GM21619 (cell line): ENCODE data around the gene AOAH.

ENCODE experiments used
- ATAC-seq: cut with Tn5 transposase; IDR thresholded peaks from one replicate; pipeline ENCODE4 v1.9.1; 2021; ENCODE audit not compliant: unreplicated experiment

Gene AOAH

GRCh38 chr7:36638140-36638539 lies 86.2 kb downstream of the AOAH start:
- no peak for ATAC-seq

GRCh38 chr7:36637417-36637816 lies 86.9 kb downstream of the AOAH start:
- no peak for ATAC-seq

GRCh38 chr7:36636126-36636525 lies 88.2 kb downstream of the AOAH start:
- no peak for ATAC-seq

- ATAC-seq = no peak
These were observed 89.2 kb downstream of the AOAH start for GRCh38 chr7:36635091-36635490.

GRCh38 chr7:36633377-36633776 lies 90.9 kb downstream of the AOAH start:
- no peak for ATAC-seq

GRCh38 chr7:36630112-36630650 lies 94.1 kb downstream of the AOAH start:
- no peak for ATAC-seq

- ATAC-seq = no peak
These were observed 94.9 kb downstream of the AOAH start for GRCh38 chr7:36629351-36629750.

- no peak for ATAC-seq
These were observed 96.5 kb downstream of the AOAH start for GRCh38 chr7:36627836-36628235.

GRCh38 chr7:36626111-36626510 lies 98.2 kb downstream of the AOAH start:
- no peak for ATAC-seq

- ATAC-seq = no peak
These were observed 99.0 kb downstream of the AOAH start for GRCh38 chr7:36625247-36625646.

- no peak for ATAC-seq
These were observed 101.0 kb downstream of the AOAH start for GRCh38 chr7:36623247-36623646.

GRCh38 chr7:36621396-36621795 lies 102.9 kb downstream of the AOAH start:
- ATAC-seq = no peak

- ATAC-seq = no peak
These were observed 104.1 kb downstream of the AOAH start for GRCh38 chr7:36620166-36620708.

- ATAC-seq = no peak
These were observed 106.9 kb downstream of the AOAH start for GRCh38 chr7:36617408-36617807.

- ATAC-seq = no peak
These were observed 108.3 kb downstream of the AOAH start for GRCh38 chr7:36615852-36616540.

- ATAC-seq = no peak
These were observed 109.3 kb downstream of the AOAH start for GRCh38 chr7:36614959-36615358.

GRCh38 chr7:36613031-36613614 lies 111.2 kb downstream of the AOAH start:
- ATAC-seq = no peak

GRCh38 chr7:36611703-36612102 lies 112.6 kb downstream of the AOAH start:
- ATAC-seq = no peak

- no peak for ATAC-seq
These were observed 116.6 kb downstream of the AOAH start for GRCh38 chr7:36607721-36608095.

- no peak for ATAC-seq
These were observed 117.1 kb downstream of the AOAH start for GRCh38 chr7:36606976-36607720.

- no peak for ATAC-seq
These were observed 117.9 kb downstream of the AOAH start for GRCh38 chr7:36606153-36606975.
